HG03469 (cell line): ENCODE data around the gene KANSL1.

Source experiments
- ATAC-seq: cut with Tn5 transposase; IDR thresholded peaks from one replicate; pipeline ENCODE4 v1.9.1; 2021; ENCODE audit warnings: mild to moderate bottlenecking, moderate library complexity, moderate number of reproducible peaks; ENCODE audit not compliant: unreplicated experiment

The KANSL1 gene

DNA sequence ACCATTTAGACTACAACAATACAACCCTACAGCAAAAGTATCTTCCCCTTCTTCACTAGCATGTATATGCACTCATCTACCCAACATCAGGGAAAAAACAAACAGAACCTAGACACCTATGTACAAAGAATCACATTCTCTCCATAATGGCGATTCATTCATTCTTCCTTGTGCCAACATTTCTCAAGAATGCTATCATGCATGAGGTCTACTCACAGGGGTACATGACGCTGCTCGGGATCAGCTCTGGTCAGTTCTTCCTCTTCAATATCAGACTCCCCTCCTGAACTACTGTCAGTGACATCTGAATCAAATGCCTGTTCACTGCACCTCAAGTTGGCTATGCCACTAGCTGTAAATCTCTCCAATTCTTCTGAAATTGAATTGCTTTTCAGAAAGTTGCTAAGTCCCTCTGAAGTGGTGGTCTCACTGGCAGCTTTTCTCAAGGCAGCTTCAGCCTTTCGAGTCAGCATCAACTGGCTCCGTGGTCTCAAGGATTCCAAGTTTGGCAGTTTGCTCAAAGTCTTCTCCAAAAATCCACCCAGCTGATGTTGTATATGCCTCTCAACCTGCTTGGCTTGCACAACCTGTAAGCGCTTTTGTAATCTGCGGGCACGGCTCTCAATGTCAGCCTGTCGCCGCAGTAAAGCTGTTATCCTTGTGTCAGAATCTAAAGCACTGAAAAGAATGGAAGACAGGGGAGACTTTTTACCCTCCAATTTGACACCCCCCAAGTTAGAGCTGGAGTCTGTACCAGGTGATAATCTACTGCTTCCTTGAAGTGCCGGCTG, 22.4 kb downstream of the KANSL1 start:
- no peak for ATAC-seq

DNA sequence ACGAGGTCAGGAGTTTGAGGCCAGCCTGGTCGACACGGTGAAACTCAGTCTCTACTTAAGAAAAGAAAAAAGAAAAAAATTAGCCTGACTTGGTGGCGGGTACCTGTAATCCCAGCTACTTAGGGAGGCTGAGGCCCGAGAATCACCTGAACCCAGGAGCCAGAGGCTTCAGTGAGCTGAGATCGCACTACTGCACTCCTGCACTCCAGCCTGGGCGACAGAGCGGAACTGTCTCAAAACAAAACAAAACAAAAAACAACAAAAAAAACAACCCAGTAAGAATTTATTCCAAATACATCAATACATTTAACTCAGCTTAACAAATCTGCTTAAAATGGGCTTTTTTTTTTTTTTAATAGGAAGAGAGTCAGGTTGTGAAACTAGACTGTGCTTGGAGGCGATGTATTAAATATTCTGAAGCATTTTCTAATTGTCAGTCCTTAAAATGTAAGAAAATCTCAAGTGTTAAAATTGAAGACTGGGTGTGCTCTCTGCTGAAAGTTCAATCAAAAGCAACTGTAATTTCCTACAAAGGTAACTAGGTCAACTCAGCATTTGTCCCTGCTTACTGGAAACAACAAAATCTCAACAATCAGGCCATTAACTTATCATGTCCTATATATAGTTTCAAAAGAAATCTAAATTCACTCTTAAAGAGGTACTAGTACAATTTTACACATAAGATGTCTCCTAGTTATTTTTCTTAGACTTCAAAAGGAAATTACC, 23.2 kb downstream of the KANSL1 start:
- no peak for ATAC-seq

DNA sequence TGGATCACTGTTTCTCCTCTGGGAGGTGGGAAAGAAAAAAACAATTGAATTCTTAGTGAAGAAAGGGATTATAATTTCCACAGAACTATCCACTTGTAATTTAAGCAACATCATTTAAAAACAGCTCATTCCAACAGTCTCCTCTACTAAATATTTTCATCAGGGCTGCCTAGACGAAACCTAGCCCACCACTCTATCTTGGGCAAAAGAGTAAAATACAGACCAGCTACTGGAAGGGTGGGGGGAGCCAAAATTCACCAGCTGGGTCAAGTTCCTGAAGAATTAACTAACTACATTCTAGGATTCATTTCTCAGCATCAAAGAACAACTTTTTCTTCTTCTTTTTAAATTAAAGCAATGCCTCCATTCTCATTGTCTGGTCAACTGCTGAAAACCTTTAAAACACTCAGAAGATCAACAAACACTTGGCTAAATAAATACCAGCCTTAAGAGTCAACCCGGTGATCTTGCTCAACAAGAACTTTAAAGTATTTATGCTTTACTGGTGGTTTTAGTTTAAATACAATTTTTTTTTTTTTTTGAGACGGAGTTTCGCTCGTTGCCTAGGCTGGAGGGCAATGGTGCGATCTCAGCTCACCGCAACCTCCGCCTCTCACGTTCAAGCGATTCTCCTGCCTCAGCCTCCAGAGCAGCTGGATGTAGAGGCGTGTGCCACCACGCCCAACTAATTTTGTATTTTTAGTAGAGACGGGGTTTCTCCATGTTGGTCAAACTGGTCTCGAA, 25.2 kb downstream of the KANSL1 start:
- ATAC-seq: no peak

DNA sequence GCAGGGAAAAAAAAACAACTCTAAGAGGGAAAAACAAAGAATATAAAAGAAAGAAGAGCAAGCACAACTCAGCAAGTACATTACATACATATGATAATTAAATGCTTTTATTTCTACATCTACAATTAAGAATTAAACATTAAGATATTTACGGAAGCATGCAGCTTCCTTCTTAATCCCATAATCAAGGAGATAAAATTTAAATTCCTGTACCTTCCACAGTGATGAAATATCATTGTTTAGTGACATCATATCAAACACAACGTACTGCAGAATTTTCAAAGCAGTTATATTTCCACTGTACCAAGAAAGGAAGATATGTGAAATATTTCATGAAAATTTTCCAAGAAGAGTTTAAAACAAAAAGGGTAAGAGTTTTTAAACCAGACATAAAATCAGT, 26.0 kb downstream of the KANSL1 start:
- ATAC-seq: no peak

DNA sequence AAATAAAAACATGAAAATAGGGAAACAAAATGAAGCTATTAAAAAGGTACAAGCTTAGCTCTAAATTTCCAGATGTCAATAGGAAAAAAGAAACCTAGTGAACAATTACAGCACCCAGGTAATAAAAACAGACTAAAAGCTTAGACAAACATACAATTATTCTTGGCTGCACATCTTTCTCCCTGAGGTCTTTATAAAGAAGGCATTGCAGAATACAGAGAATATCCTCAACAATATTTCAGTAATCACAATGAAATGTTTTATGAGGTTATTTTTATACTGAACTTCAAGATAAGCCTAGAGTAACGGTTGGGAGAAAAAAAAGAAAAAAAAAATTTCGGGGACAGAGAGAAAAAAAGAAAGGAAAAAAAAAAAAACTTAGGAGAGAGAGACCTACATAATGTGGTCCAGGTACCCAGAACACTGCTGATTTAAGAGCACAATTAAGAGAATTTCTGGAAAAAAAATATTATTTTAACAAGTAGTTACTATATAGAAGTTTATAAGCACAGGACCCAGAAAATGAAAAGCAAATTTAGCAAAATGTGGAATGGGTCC, 26.5 kb downstream of the KANSL1 start:
- ATAC-seq: no peak

DNA sequence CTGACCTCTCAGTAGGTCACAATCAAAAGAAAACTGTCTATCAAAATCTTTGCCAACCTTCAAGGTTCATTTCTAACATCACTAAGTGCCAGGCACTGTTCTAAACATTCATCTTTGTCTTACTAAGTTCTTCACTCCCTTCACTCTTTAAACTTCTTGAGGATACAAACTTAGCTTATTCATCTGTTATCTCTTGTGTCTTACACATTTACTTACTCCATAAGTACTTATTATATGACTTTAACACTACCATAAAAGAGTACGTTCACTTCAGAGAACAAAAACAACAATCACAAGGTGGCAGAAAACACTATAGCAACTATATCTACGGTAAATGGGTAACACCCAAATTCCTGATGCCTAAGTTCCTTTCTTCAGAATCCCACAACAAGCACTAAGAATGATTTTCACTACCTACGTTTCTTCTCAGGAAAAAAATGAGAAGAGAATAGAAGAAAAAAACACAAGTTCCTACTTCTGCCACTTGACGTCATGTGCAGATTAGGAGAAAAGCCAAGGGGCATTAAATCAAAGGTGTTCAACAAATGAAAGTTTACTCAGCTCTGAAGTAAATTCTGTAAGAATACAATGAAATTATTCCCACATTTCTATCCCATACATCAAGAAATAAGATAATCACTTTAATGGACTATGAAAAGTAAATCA, 29.2 kb downstream of the KANSL1 start:
- no peak for ATAC-seq

DNA sequence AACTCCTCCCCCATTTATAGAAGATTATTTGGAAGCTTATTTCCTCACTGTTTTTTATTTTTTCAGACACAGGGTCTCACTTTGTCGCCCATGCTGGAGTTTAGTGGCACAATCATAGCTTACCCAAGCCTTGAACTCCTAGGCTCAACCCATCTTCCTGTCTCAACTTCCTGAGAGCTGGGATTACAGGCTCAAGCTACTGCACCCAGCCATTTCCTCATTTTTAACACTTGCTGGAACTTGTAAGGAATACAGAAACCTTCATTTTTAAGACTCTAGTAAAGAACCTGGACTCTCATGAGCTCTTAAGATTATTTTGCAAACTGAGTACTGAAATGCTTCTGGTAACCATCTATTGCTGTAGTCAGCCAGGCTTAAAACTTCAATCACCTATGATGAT, 29.9 kb downstream of the KANSL1 start:
- ATAC-seq: no peak

DNA sequence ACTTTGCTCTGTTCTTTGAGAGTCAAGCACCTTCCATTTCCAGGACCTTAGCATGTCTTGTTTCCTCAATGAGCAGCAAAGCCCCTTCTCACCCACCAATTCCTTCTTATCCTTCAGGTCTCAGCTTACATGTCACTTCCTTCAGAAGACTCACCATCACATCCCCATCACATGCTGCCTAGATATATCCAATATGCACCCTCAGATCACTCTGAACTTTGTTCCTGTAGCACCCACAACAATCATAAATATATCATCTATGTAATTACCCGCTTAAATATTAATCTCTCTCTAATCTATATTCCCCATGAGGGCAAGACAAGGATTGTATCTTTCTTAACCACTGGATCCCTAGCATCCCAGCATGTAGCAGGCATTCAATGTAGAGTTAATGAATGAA, 30.4 kb downstream of the KANSL1 start:
- no peak for ATAC-seq

DNA sequence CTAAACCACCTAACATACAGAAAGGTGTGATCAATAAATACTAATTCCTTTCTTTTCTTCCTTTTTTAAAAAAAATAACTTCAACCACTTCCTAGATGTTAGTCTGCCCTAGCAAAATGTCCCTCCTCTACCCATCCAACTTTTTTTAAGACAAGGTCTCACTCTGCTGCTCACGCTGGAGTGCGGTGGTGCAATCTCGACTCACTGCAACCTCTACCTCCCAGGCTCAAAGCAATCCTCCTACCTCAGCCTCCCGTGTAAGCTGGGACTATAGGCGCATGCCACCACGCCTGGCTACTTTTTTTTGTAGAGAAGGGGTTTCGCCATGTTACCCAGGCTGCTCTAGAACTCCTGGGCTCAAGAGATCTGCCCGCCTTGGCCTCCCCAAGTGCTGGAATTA, 33.1 kb downstream of the KANSL1 start:
- no peak for ATAC-seq

DNA sequence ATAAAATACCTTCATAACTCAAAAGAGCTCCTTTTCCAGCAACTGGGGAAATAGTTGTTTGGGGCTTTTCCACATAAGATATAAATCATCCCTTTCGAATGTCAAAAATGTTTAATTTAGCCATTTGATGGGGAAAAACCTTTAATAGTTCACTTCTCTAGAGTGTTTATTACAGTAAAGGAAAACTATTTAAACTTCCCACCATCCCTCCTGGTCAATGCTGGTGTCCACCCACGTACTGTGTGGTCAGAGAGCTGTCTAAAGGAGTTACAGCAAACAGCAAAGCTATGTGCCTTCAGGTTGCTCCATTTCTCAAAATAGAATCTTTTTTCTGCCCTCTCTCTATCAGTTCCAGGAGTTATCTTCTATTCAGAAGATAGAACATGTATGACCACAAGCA, 33.5 kb downstream of the KANSL1 start:
- ATAC-seq: no peak

DNA sequence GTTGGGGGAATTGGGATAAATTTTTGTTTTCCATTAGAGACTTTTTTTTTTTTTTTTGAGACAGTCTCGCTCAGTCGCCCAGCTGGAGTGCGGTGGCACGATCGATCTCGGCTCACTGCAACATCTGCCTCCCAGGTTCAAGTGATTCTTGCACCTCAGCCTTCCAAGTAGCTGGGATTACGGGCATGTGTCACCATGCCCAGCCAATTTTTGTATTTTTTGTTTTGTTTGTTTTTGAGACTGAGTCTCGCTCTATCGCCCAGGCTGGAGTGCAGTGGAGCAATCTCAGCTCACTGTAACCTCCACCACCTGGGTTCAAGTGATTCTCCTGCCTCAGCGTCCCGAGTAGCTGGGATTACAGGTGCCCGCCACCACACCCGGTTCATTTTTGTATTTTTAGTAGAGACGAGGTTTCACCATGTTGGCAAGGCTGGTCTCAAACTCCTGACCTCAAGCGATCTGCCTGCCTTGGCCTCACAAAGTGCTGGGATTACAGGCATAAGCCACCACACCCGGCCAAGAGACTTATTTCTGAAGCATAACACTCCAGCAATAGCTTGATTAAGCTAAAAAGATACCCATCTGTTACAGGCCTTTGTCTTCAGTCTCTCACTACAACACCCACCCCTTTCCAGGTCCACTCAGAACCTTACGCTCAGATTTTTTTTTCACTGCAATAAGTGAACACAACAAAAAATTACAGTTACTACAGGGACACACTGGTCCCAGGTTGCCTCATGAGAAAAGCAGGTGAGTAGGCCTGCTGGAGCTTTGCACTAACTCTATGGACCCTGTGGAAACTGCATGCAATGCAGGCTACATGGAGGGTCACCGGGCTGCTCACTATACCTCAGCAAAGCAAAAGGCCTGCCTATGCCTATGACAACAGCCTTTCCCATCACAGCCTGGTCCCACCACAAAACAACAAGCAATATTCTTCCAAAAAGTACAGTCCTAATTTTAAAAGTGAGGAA, 34.6 kb downstream of the KANSL1 start:
- no peak for ATAC-seq

DNA sequence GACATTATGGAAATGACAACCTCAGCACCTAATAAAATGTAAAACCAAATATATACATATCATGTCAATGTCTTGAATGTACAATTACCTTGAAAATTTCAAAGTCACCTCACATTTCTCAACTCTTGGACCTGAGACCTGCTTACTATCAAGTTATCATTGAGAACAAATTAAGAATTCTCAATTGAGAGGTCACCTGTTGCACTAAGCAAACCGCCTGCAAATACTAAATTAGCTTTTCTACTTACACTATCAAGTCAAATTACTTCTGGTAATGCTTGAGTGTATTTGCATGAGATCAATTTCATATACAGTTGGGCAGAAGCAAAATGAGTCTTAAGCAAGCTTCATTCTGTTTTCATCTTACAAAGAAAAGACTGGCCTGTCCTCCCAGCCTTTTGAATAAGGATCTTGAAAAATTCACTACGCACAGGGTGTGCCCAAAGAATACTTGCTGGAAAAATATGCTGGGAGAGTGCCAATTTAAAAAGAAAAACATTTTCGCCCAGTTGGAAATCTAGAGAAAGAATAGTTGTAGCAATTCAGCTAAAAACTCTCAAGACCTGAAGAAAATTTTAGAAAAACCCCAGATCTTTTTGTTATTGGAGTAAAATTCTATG, 35.7 kb downstream of the KANSL1 start:
- ATAC-seq: no peak

DNA sequence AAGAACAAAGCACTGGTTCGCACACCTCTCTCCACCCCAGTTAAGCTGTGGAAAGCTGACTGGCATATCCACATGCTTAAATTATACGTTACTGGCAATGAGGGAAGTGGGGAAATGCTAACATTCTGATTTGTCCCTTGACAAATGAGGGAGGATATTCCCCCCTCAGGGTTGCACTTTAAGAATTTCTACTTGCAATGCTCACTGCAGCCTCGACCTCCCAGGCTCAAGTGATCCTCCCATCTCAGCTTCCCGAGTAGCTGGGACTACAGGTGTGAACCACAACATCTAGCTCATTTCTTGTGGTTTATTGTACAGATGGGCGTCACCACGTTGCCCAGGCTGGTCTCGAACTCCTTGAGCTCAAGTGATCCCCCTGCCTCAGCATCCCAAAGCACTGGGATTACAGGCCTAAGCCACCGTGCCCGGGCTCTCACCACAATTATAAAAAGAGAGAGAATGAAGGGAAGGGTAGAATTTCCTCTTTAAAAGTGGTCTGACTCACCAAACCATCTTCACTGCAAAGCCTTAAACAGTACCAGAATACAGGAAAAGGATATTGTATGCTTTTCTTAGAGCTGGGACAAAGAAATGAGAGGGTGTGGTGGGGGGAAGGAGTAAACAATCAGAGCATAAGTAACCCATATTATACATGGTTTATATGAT, 38.9 kb downstream of the KANSL1 start:
- no peak for ATAC-seq

DNA sequence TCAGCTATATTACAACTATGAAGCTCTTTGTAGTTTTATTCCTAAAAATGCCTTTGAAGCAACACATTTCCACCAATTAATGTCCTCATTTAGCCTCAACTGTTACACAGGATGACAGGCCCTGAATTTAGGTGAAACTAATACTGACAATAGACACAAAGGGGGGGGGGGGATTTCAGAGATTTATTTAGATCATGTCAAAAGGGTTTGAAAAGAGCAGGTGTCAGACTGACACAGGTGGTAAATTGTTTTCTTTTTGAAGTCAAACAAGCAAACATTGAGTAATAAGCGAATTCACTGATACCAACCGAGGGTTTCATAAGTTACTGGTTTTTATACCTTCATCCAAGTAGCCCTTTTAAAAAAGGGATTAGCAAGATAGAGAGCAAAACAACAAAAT, 40.8 kb downstream of the KANSL1 start:
- no peak for ATAC-seq

DNA sequence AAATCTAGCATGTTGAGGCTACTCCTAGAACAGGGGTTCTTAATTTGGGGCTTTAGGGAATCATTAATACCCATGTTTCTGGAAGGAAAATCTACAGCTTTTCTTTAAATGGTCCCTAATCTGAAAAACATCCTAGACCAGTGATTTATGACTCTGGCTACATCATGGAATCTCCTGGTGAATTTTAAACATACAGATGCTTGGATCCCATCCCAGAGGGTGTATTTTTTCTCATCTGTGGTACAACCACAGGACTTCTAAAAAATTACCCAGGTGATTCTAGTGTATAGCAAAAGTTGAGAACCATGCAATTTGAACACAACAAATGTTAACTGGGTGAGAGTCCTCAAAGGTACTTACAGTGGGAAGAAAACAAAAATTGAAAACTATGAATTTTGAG, 41.5 kb downstream of the KANSL1 start:
- no peak for ATAC-seq

DNA sequence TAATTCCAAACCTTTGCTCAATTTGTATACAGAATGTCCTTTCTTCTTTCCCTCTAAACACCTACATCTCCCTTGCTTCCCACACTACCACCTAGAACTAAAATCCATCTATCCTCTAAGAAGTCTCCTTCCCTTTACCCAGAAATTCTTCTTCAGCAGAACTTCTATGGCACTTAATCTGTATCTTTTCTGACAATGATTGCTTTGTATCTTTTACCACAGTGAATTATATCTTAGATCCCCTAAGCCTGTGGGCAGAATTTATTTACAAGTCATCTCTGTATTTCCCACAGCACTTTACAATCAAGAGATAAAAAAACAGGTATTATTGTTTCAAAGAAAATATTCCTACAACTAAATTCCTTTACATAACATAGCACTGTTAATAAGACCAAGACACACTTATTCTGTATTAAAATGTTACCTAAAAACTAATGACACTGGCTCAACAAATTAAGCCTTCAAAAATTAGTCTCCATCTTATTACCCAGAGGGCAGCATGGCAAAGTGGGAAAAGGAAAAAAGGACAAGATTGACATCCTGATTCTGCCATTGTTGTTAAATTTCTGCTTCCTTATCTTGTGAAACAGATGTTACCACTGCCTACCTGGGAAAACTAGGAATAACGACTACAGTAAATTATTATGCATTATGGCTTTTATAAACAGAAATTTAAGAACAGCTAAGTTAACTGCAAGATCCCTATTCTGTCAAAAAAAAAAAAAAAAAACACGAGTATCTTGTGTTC, 42.8 kb downstream of the KANSL1 start:
- no peak for ATAC-seq

DNA sequence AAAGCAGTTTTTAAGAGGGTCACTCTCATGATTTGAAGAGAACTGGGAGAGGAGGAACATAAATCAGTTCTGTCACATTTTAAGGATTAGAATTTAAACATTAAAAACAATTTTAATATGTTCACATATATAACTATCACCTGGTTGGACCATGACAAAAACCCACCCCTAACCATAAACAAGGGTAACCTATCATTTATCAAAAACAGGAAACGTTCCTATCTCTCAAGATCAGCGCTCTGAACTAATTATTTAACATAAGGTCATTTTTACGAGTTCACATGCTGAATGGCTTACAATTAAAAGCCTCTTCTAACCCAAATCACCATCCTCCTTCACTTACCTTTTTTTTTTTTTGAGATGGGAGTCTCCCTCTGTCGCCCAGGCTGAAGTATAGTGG, 45.0 kb downstream of the KANSL1 start:
- no peak for ATAC-seq

DNA sequence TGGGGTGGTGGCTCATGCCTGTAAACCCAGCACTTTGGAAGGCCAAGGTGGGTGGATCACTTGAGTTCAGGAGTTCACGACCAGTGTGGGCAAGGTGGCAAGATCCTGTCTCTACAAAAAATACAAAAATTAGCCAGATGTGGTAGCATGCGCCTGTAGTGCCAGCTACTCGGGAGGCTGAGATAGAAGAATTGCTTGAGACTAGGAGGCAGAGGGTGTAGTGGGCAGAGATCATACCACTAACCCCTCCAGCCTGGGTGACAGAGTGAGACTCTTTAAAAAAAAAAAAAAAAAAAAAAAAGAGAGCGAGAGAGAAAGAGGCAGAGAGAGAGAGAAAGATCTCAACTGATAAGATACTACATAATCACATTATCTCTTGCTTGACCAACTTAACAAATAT, 45.9 kb downstream of the KANSL1 start:
- ATAC-seq: no peak
